Thoracic aorta (tissue), 2 donors: Measurements from ENCODE around the gene ALX3. TPM values are rescaled to one million over a fixed set of nuclear protein-coding genes. Genes with fewer than 3 reads are reported as not detected.
A peak's percentile ranks its signal among the peaks of the same experiment; 100 is the strongest.

Experiments used
- ATAC-seq: fragments of 150-250 bp; one replicate; pipeline ENCODE4 v1.8.0; 2017; ENCODE audit warnings: low read depth; ENCODE audit not compliant: insufficient number of reproducible peaks, low FRiP score
- DNase-seq: peaks from one replicate; pipeline ENCODE4 v3.0.0-alpha.2; 2020; ENCODE audit warnings: low spot score
- H3K27ac ChIP-seq, 2 donors: fragments of 200-600 bp; sonication (generic); 1 replicate in 1 of 2; 2 replicates in 1 of 2; pipeline ENCODE4 v1.5.1; 2016; ENCODE audit warnings: mild to moderate bottlenecking in 2 of 2, moderate library complexity in 2 of 2
- H3K27me3 ChIP-seq: fragments of 200-600 bp; sonication (generic); replicated peaks from 2 replicates; pipeline ENCODE4 v1.6.0; 2016; ENCODE audit warnings: mild to moderate bottlenecking; ENCODE audit not compliant: insufficient read depth
- H3K36me3 ChIP-seq: fragments of 200-600 bp; sonication (generic); one replicate; pipeline ENCODE4 v1.5.1; 2016
- H3K4me1 ChIP-seq, 2 donors: fragments of 200-600 bp; sonication (generic); 1 replicate in 1 of 2; 2 replicates in 1 of 2; pipeline versions ENCODE4 v1.5.1 to v1.6.0; 2016; ENCODE audit warnings: low read depth in 2 of 2, mild to moderate bottlenecking in 1 of 2; ENCODE audit not compliant: control insufficient read depth in 1 of 2
- H3K4me3 ChIP-seq: fragments of 200-600 bp; sonication (generic); 2 replicates; pipeline ENCODE4 v1.5.1; 2016; ENCODE audit warnings: mild to moderate bottlenecking
- H3K9me3 ChIP-seq: fragments of 200-600 bp; sonication (generic); 2 replicates; pipeline ENCODE4 v1.5.1; 2016
- CTCF ChIP-seq: fragments of 200-600 bp; sonication (generic); IDR thresholded peaks from one replicate; pipeline ENCODE4 v1.5.1; 2019; ENCODE audit warnings: antibody characterized with exemption
- total RNA-seq, 2 donors: library from RNA; depleted of rRNA; stranded (reverse); fragments of >200 nt; gene quantifications; one replicate each; pipeline versions ENCODE4 v1.1.0 to v1.2.3, GENCODE V29; 2016

The ALX3 gene
- total RNA-seq, 2 donors from 2014 or later = not detected

- Histone ChIP-seq H3K9me3 (no peaks in the 10 kb centered on the region), H3K4me3 (no peak overlapping the region), H3K27me3 (no peaks in the 10 kb centered on the region), H3K27ac (no peak overlapping the region), H3K36me3 (no peaks in the 10 kb centered on the region), H3K4me1 (no peaks in the 10 kb centered on the region)
- ATAC-seq (no peak), DNase-seq (no peak)
- no peak for TF ChIP-seq CTCF
These were observed 19.2 kb upstream of the ALX3 start for GRCh38 chr1:110089561-110090275.

- Histone ChIP-seq H3K27me3 (no peaks in the 10 kb centered on the region), H3K4me1 (peaks cover 0 to 5% of the 10 kb centered on the region in 2 donors), H3K27ac (no peak overlapping the region), H3K9me3 (no peaks in the 10 kb centered on the region), H3K36me3 (no peaks in the 10 kb centered on the region), H3K4me3 (no peak overlapping the region)
- ATAC-seq (no peak), DNase-seq (no peak)
- TF ChIP-seq CTCF = no peak
These were observed 18.4 kb upstream of the ALX3 start for GRCh38 chr1:110088739-110089316.

- DNase-seq (no peak), ATAC-seq (no peak)
- TF ChIP-seq CTCF = peak; percentile 77
- Histone ChIP-seq H3K9me3 (no peaks in the 10 kb centered on the region), H3K27ac (no peak overlapping the region), H3K36me3 (no peaks in the 10 kb centered on the region), H3K4me1 (peaks cover 0 to 11% of the 10 kb centered on the region in 2 donors), H3K4me3 (no peak overlapping the region), H3K27me3 (no peaks in the 10 kb centered on the region)
These were observed 17.6 kb upstream of the ALX3 start for GRCh38 chr1:110087812-110088738.

GRCh38 chr1:110086961-110087360 is 16.5 kb upstream of the ALX3 start:
- ATAC-seq = no peak

More at GRCh38 chr1:110086961-110087360, 16.5 kb upstream of the ALX3 start:
- Histone ChIP-seq H3K9me3 (no peaks in the 10 kb centered on the region), H3K27me3 (no peaks in the 10 kb centered on the region), H3K4me1 (peaks cover 0 to 11% of the 10 kb centered on the region in 2 donors), H3K4me3 (no peak overlapping the region), H3K36me3 (no peaks in the 10 kb centered on the region), H3K27ac (no peak overlapping the region)
- TF ChIP-seq CTCF = no peak
- DNase-seq = no peak
